ENCODE measurements around the gene APLP2.
A peak's percentile ranks its signal among the peaks of the same experiment; 100 is the strongest.

APLP2 gene

DNA sequence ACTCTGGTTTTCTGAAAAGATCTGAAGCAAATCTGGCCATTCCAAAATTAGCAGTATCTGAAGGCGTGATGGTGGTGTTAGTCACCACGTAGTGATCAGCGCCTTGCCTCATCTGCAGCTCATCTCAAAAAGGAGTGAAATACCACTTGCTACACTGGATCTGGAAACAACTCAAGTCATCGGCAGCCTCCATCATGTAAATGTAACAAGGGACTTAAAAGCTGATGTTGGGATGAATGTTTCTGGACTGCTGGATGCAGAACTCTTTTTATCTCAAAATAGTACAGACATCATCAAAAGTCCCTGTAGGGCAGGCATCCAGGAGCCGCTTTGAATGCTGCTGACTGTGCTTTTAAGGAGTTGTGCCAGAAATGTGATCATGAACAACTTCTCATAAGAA is 14.1 kb upstream of the APLP2 start:
- Histone ChIP-seq H3K27me3 (ENCODE audit: insufficient read depth, low read length) (0 out of 2 replicates have a peak, but pooled peaks cover 2% of the 10 kb centered on the region), H3K9ac (ENCODE audit: low read depth, low read length) (no peak overlapping the region), H3K4me3 (ENCODE audit: low read length) (no peak overlapping the region), H3K4me1 (ENCODE audit: insufficient read depth, low read length) (no peaks in the 10 kb centered on the region), H3K36me3 (ENCODE audit: insufficient read depth, low read length) (no peaks in the 10 kb centered on the region), H3K27ac (ENCODE audit: low read depth, low read length) (no peak overlapping the region), H3K9me3 (ENCODE audit: insufficient read depth, low read depth, low read length) (no peaks in the 10 kb centered on the region)
- WGBS, result 85% methylated on average over 5 of the region's 5 CpGs

DNA sequence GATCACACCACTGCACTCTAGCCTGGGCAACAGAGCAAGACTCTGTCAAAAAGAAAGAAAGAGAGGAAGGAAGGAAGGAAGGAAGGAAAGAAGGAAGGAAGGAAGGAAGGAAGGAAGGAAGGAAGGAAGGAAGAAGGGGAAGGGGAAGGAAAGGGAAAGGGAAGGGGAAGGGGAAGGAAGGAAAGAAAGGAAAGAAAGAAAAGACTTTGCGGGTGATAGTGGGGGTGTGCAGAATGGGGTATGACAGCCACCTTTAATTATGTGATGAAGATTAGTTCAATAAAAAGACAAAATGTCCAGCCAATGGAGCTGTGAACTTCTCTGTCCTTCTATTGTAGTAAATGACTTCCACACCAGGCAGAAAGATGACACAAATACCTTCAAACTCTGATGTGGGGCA is 8.7 kb upstream of the APLP2 start:
- H3K27ac ChIP-seq (ENCODE audit: low read depth, low read length), result no peak overlapping the region
- no peak overlapping the region for H3K4me3 ChIP-seq (ENCODE audit: low read length)
- H3K36me3 ChIP-seq (ENCODE audit: insufficient read depth, low read length), result no peaks in the 10 kb centered on the region
- H3K9me3 ChIP-seq (ENCODE audit: insufficient read depth, low read depth, low read length), result no peaks in the 10 kb centered on the region
- H3K4me1 ChIP-seq (ENCODE audit: insufficient read depth, low read length), result no peaks in the 10 kb centered on the region
- H3K9ac ChIP-seq (ENCODE audit: low read depth, low read length), result no peak overlapping the region
- H3K27me3 ChIP-seq (ENCODE audit: insufficient read depth, low read length), result peaks cover 9% of the 10 kb centered on the region; the same call in 1 of the 2 replicates
- WGBS, result 92% methylated on average over 1 of the region's 1 CpG

DNA sequence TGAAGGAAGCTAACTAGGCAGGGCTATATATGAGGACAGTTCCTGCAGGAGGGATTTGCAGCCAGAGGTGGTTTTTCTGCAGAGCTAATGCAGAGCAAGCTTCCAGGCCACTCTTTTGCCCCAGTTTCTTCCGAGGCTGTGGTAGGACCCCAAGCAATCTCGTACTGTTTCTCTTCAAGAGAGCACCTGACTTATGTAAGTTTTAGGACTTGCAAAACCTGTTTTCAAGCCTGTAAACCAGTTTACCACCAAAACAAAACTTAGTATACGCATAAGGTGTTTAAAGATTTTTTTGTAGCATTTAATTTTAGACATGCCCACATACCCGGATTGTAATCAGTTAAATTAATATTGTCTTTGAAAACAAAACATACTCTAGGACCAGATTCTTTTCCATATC is 7.7 kb upstream of the APLP2 start:
- H3K27ac ChIP-seq (ENCODE audit: low read depth, low read length), result no peak overlapping the region
- no peaks in the 10 kb centered on the region for H3K4me1 ChIP-seq (ENCODE audit: insufficient read depth, low read length)
- H3K9ac ChIP-seq (ENCODE audit: low read depth, low read length), result no peak overlapping the region
- 94% methylated on average over 2 of the region's 4 CpGs for WGBS
- no peaks in the 10 kb centered on the region for H3K36me3 ChIP-seq (ENCODE audit: insufficient read depth, low read length)
- no peaks in the 10 kb centered on the region for H3K9me3 ChIP-seq (ENCODE audit: insufficient read depth, low read depth, low read length)
- no peak overlapping the region for H3K4me3 ChIP-seq (ENCODE audit: low read length)
- H3K27me3 ChIP-seq (ENCODE audit: insufficient read depth, low read length), result peaks cover 9% of the 10 kb centered on the region; the same call in 1 of the 2 replicates

DNA sequence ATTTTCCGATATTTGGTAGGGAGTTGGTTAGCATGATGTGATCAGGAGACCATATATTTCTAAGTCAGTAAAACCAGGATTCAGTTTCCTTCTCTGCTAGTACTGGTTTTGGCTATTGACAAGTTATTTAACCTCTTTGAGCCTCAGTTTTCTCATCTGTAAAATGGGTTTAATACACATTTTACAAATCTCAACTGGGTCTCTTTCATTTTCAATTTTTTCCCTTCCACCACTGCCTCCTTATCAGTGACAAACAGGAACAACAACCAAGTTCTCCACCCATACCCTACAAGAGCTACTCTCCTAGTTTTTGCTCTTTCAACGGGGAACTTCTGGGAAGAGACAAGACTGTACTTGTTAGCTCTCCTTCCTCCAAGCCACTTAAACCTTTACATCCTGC is 6.2 kb upstream of the APLP2 start:
- Histone ChIP-seq H3K9ac (ENCODE audit: low read depth, low read length) (no peak overlapping the region), H3K36me3 (ENCODE audit: insufficient read depth, low read length) (no peaks in the 10 kb centered on the region), H3K27me3 (ENCODE audit: insufficient read depth, low read length) (peaks cover 24% of the 10 kb centered on the region), H3K9me3 (ENCODE audit: insufficient read depth, low read depth, low read length) (no peaks in the 10 kb centered on the region), H3K4me3 (ENCODE audit: low read length) (no peak overlapping the region), H3K27ac (ENCODE audit: low read depth, low read length) (no peak overlapping the region), H3K4me1 (ENCODE audit: insufficient read depth, low read length) (peaks cover 4% of the 10 kb centered on the region)
- 88% methylated on average over 2 of the region's 2 CpGs for WGBS

DNA sequence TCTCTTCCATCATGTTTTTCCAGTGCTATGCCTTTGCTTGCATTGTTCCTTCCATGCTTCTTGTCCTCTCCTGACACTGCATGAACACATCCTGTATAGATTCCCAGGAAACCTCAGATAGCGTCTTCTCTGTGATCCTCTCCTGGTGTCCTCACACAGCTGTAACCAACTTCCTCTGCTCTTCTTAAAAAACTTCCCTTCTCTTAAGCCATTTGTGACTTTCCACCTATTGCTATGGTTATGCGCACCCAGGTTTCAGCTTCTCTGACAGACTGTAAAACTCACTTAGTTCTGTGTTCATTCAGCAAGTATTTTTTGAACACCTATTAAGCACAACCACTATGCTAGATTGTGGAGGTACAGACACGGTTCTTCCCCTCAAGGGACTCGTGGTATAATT is 5.1 kb upstream of the APLP2 start:
- Histone ChIP-seq H3K36me3 (ENCODE audit: insufficient read depth, low read length) (no peaks in the 10 kb centered on the region), H3K4me3 (ENCODE audit: low read length) (no peak overlapping the region), H3K27me3 (ENCODE audit: insufficient read depth, low read length) (peaks cover 32% of the 10 kb centered on the region), H3K27ac (ENCODE audit: low read depth, low read length) (no peak overlapping the region), H3K9ac (ENCODE audit: low read depth, low read length) (no peak overlapping the region), H3K9me3 (ENCODE audit: insufficient read depth, low read depth, low read length) (no peaks in the 10 kb centered on the region), H3K4me1 (ENCODE audit: insufficient read depth, low read length) (peaks cover 8% of the 10 kb centered on the region)
- WGBS, result 87% methylated on average over 2 of the region's 4 CpGs

DNA sequence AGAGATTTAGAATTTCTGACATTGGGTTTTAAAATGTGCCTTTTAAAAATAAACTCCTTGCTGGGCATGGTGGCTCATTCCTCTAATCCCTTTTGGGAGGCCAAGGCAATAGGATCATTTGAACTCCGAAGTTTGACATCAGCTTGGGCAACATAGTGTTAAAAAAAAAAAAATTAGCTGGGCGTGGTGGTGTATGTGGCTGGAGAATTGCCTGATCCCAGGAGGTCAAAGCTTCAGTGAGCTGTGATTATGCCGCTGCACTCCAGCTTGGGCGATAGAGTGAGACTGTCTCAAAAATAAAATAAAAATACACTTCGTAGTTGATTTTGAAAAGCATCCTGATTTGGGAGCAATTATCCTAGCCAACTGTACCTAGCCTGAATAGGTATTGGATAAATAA is 3.4 kb upstream of the APLP2 start:
- Histone ChIP-seq H3K9me3 (ENCODE audit: insufficient read depth, low read depth, low read length) (no peaks in the 10 kb centered on the region), H3K4me1 (ENCODE audit: insufficient read depth, low read length) (peaks cover 11% of the 10 kb centered on the region), H3K36me3 (ENCODE audit: insufficient read depth, low read length) (no peaks in the 10 kb centered on the region), H3K27me3 (ENCODE audit: insufficient read depth, low read length) (peaks cover 32% of the 10 kb centered on the region), H3K9ac (ENCODE audit: low read depth, low read length) (no peak overlapping the region), H3K27ac (ENCODE audit: low read depth, low read length) (no peak overlapping the region), H3K4me3 (ENCODE audit: low read length) (no peak overlapping the region)
- 86% methylated on average over 5 of the region's 5 CpGs for WGBS

DNA sequence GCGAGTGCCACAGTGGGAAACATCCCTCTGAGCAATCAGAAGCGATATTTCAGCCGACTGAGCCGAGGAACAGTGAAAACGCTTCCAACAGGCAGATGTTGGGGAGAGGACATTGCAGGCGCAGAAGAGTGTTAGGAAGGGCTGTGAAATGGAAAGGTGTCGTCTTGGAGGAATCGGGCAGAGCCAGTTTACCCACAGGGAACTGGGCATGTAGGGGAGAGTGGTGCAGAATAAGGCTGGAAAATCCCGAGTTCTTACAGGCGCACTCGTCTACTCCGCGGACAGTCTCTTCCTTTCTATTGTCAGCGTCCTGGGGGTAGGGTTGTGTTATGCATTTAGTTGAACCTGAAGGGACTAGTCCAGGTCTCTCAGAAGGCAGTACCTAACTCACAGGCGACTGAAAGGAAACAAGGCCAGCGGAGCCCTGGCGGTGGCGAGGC is 1.1 kb upstream of the APLP2 start:
- Histone ChIP-seq H3K27me3 (ENCODE audit: insufficient read depth, low read length) (peaks cover 32% of the 10 kb centered on the region), H3K4me3 (ENCODE audit: low read length) (peak overlapping the region; percentile 93), H3K27ac (ENCODE audit: low read depth, low read length) (no peak overlapping the region), H3K9me3 (ENCODE audit: insufficient read depth, low read depth, low read length) (no peaks in the 10 kb centered on the region), H3K9ac (ENCODE audit: low read depth, low read length) (peak overlapping the region; percentile 73), H3K36me3 (ENCODE audit: insufficient read depth, low read length) (no peaks in the 10 kb centered on the region), H3K4me1 (ENCODE audit: insufficient read depth, low read length) (peaks cover 20% of the 10 kb centered on the region)
- WGBS, result 29% methylated on average over 18 of the region's 18 CpGs

DNA sequence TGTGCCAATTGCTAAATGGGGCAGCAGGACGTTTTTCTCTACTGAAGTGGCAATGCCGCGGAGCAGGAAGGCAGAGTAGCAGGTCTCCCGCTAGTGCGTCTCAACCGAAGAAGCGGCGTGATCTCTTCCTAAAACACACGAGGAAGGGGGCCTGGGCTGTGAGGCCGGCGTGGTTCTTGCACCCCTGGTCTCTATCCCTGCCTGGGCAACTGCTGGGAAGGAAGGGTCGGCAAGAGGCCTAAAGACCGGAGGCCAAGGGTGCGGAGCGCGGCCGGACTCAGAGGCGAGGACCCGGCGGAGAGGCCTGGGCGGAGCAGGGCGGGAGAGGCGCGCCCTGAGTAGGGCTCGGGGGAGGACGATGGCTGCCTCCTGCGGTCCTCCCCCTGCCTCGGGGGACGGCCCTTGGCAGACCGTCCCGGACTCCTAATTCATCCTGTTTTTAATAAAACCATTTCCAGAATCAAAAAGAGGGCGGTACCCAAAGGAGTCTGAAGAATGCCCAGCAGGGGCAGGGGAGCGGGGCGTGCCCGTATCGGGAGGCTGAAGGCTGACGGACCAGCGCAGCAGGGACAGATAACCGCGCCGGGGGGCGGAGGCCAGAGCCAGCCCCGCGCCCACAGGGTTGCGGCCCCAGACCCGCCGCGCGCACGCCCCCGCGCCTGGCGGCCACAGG is 572 bp upstream of the APLP2 start:
- peak overlapping the region; percentile 61; the same call in 1 of the 2 replicates for H3K27ac ChIP-seq (ENCODE audit: low read depth, low read length)
- under 1% methylated on average over 53 of the region's 53 CpGs for WGBS
- peaks cover 20% of the 10 kb centered on the region for H3K4me1 ChIP-seq (ENCODE audit: insufficient read depth, low read length)
- H3K9ac ChIP-seq (ENCODE audit: low read depth, low read length), result peak overlapping the region; percentile 73
- H3K36me3 ChIP-seq (ENCODE audit: insufficient read depth, low read length), result no peaks in the 10 kb centered on the region
- peaks cover 29% of the 10 kb centered on the region for H3K27me3 ChIP-seq (ENCODE audit: insufficient read depth, low read length)
- peak overlapping the region; percentile 93 for H3K4me3 ChIP-seq (ENCODE audit: low read length)
- no peaks in the 10 kb centered on the region for H3K9me3 ChIP-seq (ENCODE audit: insufficient read depth, low read depth, low read length)

DNA sequence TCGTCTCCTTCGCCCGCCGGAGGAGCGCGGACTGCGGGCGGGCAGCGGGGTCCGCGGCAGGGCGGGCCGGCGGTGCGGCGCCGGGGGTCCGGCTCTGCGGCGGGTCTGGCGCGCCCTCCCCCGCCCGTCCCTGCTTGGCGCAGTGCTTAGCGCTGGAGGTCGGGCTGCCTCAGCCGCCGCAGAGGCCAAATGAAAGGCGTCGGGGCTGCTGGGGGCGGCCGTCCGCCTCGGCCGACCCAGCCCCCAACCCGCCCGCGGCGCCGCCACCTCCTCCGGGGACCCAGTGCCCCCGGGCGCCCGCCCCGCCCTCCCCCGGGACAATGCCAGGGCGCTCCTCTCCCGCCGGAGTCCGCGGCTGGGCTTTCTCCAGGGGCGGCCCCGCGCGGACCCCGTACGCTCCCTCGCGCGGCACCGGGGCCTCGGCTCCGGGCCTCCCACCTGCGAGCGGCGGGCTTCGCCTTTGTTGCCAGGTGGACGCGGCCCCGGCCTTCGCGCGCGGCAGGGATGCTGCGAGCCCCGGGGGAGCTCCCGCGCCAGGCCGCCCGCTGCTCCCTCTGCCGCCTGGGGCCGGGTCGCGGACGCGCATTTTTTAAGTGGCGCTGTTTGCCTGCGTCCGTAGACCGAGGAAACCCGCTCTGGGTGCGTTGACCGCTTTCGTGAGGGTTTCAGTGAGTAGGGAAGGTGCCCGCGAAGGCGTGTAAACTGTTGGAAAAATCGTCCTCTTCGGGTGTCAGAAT is 583 bp downstream of the APLP2 start:
- Histone ChIP-seq H3K27ac (ENCODE audit: low read depth, low read length) (peak overlapping the region; percentile 80), H3K9me3 (ENCODE audit: insufficient read depth, low read depth, low read length) (no peaks in the 10 kb centered on the region), H3K9ac (ENCODE audit: low read depth, low read length) (peak overlapping the region; percentile 80), H3K4me3 (ENCODE audit: low read length) (peak overlapping the region; percentile 69), H3K36me3 (ENCODE audit: insufficient read depth, low read length) (no peaks in the 10 kb centered on the region), H3K4me1 (ENCODE audit: insufficient read depth, low read length) (peaks cover 20% of the 10 kb centered on the region), H3K27me3 (ENCODE audit: insufficient read depth, low read length) (peaks cover 23% of the 10 kb centered on the region)
- WGBS, result under 1% methylated on average over 100 of the region's 100 CpGs

DNA sequence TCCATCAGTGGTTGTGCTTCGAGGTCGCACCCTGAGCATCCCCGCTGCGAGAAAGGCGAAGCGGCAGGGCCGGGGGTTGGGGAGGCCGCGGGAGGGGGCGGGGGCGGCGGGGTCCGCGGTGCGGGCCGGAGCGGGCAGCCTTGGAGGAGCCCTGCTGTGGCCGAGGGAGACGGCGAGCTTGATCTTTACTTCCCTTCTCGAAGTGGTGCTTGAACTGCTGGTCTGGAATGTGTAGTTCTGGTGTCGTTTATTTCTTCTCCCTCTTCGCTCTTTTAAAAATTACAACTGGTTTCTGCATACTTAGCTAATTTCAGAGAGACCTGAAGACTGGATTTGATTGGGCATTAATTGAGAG is 1.1 kb downstream of the APLP2 start:
- peaks cover 20% of the 10 kb centered on the region for H3K4me1 ChIP-seq (ENCODE audit: insufficient read depth, low read length)
- peak overlapping the region; percentile 80 for H3K9ac ChIP-seq (ENCODE audit: low read depth, low read length)
- H3K9me3 ChIP-seq (ENCODE audit: insufficient read depth, low read depth, low read length), result no peaks in the 10 kb centered on the region
- H3K27ac ChIP-seq (ENCODE audit: low read depth, low read length), result peak overlapping the region; percentile 80
- peaks cover 23% of the 10 kb centered on the region for H3K27me3 ChIP-seq (ENCODE audit: insufficient read depth, low read length)
- no peaks in the 10 kb centered on the region for H3K36me3 ChIP-seq (ENCODE audit: insufficient read depth, low read length)
- under 1% methylated on average over 17 of the region's 23 CpGs for WGBS
- H3K4me3 ChIP-seq (ENCODE audit: low read length), result peak overlapping the region; percentile 69

DNA sequence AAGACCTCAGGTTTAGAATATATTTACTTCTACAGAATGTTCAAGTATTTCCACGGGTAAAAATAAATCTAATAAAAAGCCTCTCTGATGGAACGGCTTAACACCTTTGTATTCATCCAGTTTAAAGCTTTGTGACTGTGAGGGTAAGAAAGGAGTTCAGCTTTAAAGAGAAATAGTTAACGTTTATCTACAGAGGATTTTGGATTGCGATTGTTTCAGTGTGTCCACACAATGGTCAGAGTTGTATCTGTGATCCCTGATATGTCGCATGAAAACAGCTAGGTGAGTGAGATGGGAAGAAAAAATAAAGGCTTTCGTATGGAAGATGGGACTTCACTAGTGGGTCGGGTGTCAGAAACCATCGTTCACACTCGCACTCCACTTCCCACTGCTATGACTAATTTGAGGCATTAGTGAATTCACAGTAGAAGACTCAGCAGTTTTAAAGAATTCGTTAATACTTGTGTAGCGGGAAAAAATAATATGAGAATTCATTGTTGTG is 1.6 kb downstream of the APLP2 start:
- H3K9ac ChIP-seq (ENCODE audit: low read depth, low read length), result peak overlapping the region; percentile 50; the same call in 1 of the 2 replicates
- H3K4me1 ChIP-seq (ENCODE audit: insufficient read depth, low read length), result peaks cover 20% of the 10 kb centered on the region
- H3K27me3 ChIP-seq (ENCODE audit: insufficient read depth, low read length), result peaks cover 23% of the 10 kb centered on the region
- no peaks in the 10 kb centered on the region for H3K36me3 ChIP-seq (ENCODE audit: insufficient read depth, low read length)
- H3K9me3 ChIP-seq (ENCODE audit: insufficient read depth, low read depth, low read length), result no peaks in the 10 kb centered on the region
- no peak overlapping the region for H3K27ac ChIP-seq (ENCODE audit: low read depth, low read length)
- 23% methylated on average over 10 of the region's 11 CpGs for WGBS
- peak overlapping the region; percentile 69 for H3K4me3 ChIP-seq (ENCODE audit: low read length)

Data from HUES64 (cell line).